H1 (cell line): Measurements from ENCODE around the gene VTN. TPM values are rescaled to one million over a fixed set of nuclear protein-coding genes. Genes with fewer than 3 reads are reported as not detected.

ENCODE experiments used
- ATF3 ChIP-seq: IDR thresholded peaks from 2 replicates; pipeline ENCODE4 v1.6.1; 2011; ENCODE audit warnings: low read depth, mild to moderate bottlenecking, low read length; ENCODE audit not compliant: insufficient read depth
- polyA plus RNA-seq, 7 experiments: library from polyadenylated mRNA; depleted of rRNA in 3 of 7; stranded (reverse) in 5 of 7; unstranded in 2 of 7; fragments of >200 nt in 5 of 7; fragments of 200-250 nt in 2 of 7; gene quantifications; 1 replicate in 5 of 7; 2 replicates in 1 of 7; 4 replicates in 1 of 7; pipeline versions ENCODE4 v1.2.1 to v1.2.3, GENCODE V29; 2011 to 2013; ENCODE audit warnings: missing spikeins in 2 of 7, mixed read lengths in 2 of 7
- total RNA-seq: library from RNA; stranded (reverse); fragmentation: NEBNext Ultra II Directional; extraction: Animal tissue kit (Norgen Biotek cat#: 25700); gene quantifications from 2 replicates; pipeline ENCODE4 v1.2.1, GENCODE V29; 2021

The VTN gene
- total and polyA plus RNA-seq, 2 of the 8 experiments (the other 6 are each of a cell fraction or from before 2014, with no cell fraction given) = 0.18 TPM; not detected in 1

DNA sequence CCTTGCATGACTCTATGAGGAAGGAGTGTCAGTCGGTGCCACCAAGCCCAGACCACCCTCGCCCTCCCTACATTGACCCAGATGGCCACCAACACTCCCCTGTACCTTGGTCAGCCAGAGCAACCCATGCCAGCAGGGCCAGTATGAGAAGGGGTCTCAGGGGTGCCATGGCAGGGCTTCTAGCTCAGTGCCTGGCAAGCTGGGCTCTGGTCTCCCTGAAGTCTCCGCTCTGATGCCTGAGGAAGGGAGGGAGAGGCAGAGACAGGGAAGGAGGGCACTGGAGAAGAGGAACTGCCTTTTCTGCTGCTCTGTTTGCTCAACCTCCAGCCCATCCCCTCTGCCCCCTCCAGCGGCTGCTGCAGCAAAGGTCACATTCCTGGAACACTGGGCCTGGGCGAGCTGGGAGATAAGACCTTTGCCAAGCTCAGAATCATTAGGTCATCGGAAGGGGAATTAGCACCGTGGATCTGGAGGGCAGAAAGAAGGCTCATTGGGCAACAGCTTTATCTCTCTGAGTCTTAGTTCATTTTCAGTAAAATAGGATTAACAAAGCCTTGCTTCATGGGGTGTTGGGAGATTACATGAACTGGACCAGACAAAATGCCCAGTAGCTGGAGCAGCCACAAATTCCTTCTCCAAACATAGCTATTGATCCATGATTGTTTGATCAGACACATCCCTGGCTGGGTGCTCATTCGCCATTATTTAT lies at the start of gene VTN (continued):
- no peak for TF ChIP-seq ATF3
